Activated T-helper 2 cell treated with anti-CD3 and anti-CD28 coated beads, Interferon-gamma antibody, Interleukin-2, Interleukin-4, amounts not matched to agents 10 μg/mL and 5 μg/mL and 100 μg/mL, durations not matched to agents 14 hours and 24 hours and 36 hours (primary cell): ENCODE measurements around the gene RAP1GAP2. TPM values are rescaled to one million over a fixed set of nuclear protein-coding genes. Genes with fewer than 3 reads are reported as not detected.
"Not testable (repeated sequence)": the region's sequence is repeated elsewhere in the genome, so short reads cannot be mapped to it uniquely, and the experiment has no call there.

Experiments used
- DNase-seq: peaks from one replicate; pipeline ENCODE4 v3.0.0; 2021; ENCODE audit warnings: low spot score
- H3K27ac Mint-ChIP-seq: one replicate; pipeline ENCODE4 v1.8.0; 2021; ENCODE audit warnings: mixed read lengths
- H3K27me3 Mint-ChIP-seq: one replicate; pipeline ENCODE4 v1.8.0; 2021; ENCODE audit warnings: low read depth, mixed read lengths
- H3K36me3 Mint-ChIP-seq: one replicate; pipeline ENCODE4 v1.8.0; 2021; ENCODE audit warnings: low read depth, mixed read lengths
- H3K4me1 Mint-ChIP-seq: one replicate; pipeline ENCODE4 v1.8.0; 2021; ENCODE audit warnings: low read depth, mixed read lengths
- H3K4me3 Mint-ChIP-seq: one replicate; pipeline ENCODE4 v1.8.0; 2021; ENCODE audit warnings: low read depth, mild to moderate bottlenecking, moderate library complexity, mixed read lengths
- H3K9me3 Mint-ChIP-seq: one replicate; pipeline ENCODE4 v1.8.0; 2021; ENCODE audit warnings: mixed read lengths
- intact Hi-C: fragments of 100-400 bp; cut with micrococcal nuclease; formaldehyde crosslinking; loops from one replicate; pipeline ENCODE4 v1.15.1; 2023
- total RNA-seq: library from RNA; stranded (reverse); gene quantifications from 2 replicates; pipeline ENCODE4 v1.2.3, GENCODE V29; 2022

The RAP1GAP2 gene
- total RNA-seq, 1 donor from 2014 or later, result 0.46 TPM

DNA sequence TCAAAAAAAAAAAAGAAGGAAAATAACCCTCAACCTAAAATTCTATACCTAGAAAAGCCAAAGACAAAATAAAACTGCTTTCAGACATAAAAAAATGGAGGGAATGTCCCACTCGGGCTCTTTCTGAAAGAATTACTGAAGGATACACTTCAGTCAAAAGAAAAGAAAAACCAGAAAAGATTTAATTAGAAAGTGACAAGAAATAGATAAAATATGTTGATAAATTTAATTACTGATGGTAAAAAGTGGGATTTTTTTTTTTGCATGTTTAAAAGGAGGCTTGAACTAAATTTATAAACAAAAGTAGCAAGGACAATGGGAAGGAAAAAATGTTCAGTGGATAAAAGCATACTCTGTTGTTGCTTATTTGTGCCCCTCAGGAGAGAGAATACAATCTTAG, 178.1 kb downstream of the RAP1GAP2 start:
- no peaks in the 10 kb centered on the region for H3K4me1 Mint-ChIP-seq
- no peaks in the 10 kb centered on the region for H3K36me3 Mint-ChIP-seq
- H3K4me3 Mint-ChIP-seq, result no peak overlapping the region
- H3K9me3 Mint-ChIP-seq, result no peaks in the 10 kb centered on the region
- no peaks in the 10 kb centered on the region for H3K27me3 Mint-ChIP-seq
- intact Hi-C loops, result no loop called here
- no peak overlapping the region for H3K27ac Mint-ChIP-seq
- DNase-seq, result no peak

DNA sequence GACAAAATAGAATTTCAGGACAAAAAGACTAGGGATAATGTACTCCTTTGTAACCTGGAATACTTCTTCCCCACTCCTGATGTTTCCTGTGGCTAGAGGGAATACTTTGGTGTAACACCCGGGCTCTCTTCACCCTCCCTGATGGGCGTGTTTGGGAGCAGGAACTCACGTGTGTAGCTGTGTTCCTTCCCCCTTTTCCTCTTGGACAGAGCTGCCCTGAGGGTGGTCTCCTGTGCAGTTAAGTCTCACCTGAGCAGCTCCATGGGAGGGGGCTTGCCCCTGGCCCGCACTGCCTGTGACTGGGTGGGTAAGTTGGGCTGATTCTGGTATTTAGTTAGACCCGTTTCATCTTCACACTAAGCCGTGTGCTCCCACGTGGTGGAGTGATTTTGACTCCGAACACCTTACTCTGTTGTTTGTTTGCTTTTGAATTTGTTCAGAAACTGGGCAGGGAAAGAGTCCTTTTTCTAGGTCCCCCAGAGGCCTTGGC, 179.3 kb downstream of the RAP1GAP2 start:
- no peaks in the 10 kb centered on the region for H3K9me3 Mint-ChIP-seq
- H3K27me3 Mint-ChIP-seq, result no peaks in the 10 kb centered on the region
- no peak for DNase-seq
- no peak overlapping the region for H3K4me3 Mint-ChIP-seq
- H3K27ac Mint-ChIP-seq, result no peak overlapping the region
- no peaks in the 10 kb centered on the region for H3K36me3 Mint-ChIP-seq
- intact Hi-C loops, result no loop called here
- H3K4me1 Mint-ChIP-seq, result no peaks in the 10 kb centered on the region

DNA sequence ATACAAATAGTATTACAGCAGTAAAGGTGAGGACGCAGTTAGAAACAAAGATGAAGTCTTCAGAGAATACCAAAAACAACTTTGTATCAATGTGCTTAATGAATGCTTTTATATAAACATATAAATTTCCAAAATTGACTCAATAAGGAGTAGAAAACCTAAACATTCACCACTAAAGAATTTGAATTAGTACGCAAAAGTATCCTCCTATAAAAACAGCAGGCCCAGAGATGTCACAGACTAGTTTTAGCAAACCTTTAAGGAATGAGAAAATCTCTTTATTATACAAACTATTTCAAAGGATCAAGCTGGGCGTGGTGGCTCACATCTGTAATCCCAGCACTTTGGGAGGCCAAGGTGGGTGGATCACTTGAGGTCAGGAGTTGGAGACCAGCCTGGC, 180.9 kb downstream of the RAP1GAP2 start:
- H3K27me3 Mint-ChIP-seq, result no peaks in the 10 kb centered on the region

DNA sequence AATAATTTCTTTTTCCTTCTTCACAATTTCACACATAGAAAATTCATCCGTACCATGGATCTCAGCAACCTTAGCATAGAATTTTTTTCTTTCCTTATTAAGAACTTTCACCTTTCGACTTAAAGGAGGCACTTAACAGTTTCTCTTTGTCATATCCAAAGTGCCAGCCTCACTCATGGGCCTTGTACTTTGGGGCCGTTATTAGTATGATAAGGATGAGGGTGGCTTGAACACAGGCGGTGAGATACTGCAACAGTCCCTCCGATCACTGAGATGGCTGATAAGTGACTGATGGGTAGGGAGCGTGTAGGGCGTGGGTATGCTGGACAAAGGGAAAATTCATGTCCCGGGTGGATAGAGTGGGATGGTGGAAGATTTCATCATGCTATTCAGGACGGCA, 181.9 kb downstream of the RAP1GAP2 start:
- Mint-ChIP-seq H3K36me3 (peaks cover 3% of the 10 kb centered on the region), H3K4me3 (no peak overlapping the region), H3K9me3 (no peaks in the 10 kb centered on the region), H3K27ac (no peak overlapping the region), H3K27me3 (no peaks in the 10 kb centered on the region), H3K4me1 (no peaks in the 10 kb centered on the region)
- no peak for DNase-seq
- intact Hi-C loops, result no loop called here

More for the DNA sequence above, 180.9 kb downstream of the RAP1GAP2 start:
- intact Hi-C loops, result no loop called here
- no peaks in the 10 kb centered on the region for H3K36me3 Mint-ChIP-seq
- no peaks in the 10 kb centered on the region for H3K9me3 Mint-ChIP-seq
- H3K4me1 Mint-ChIP-seq, result no peaks in the 10 kb centered on the region
- H3K4me3 Mint-ChIP-seq, result no peak overlapping the region
- DNase-seq, result no peak
- no peak overlapping the region for H3K27ac Mint-ChIP-seq

DNA sequence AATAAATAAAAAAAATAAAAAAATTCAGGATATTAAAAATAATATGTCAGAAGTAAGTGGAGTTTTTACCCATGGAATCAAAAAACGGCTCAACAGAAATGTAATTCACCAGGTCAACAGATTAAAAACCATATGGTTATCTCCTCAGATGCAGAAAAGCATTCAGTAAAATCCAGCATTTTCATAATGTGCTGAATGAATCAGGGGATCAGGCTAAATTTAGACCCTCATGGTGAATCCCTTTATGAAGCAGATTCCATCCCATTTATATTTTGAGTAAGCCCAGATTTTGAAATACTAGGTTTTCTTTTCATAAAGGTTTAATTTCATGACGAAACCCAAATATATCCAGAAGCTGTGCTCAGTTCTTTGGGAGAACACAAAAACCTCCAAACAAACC, 182.8 kb downstream of the RAP1GAP2 start:
- no peak for DNase-seq
- H3K4me1 Mint-ChIP-seq, result no peaks in the 10 kb centered on the region
- no peaks in the 10 kb centered on the region for H3K9me3 Mint-ChIP-seq
- intact Hi-C loops, result no loop called here
- peaks cover 3% of the 10 kb centered on the region for H3K36me3 Mint-ChIP-seq
- no peak overlapping the region for H3K4me3 Mint-ChIP-seq
- no peaks in the 10 kb centered on the region for H3K27me3 Mint-ChIP-seq
- H3K27ac Mint-ChIP-seq, result no peak overlapping the region

DNA sequence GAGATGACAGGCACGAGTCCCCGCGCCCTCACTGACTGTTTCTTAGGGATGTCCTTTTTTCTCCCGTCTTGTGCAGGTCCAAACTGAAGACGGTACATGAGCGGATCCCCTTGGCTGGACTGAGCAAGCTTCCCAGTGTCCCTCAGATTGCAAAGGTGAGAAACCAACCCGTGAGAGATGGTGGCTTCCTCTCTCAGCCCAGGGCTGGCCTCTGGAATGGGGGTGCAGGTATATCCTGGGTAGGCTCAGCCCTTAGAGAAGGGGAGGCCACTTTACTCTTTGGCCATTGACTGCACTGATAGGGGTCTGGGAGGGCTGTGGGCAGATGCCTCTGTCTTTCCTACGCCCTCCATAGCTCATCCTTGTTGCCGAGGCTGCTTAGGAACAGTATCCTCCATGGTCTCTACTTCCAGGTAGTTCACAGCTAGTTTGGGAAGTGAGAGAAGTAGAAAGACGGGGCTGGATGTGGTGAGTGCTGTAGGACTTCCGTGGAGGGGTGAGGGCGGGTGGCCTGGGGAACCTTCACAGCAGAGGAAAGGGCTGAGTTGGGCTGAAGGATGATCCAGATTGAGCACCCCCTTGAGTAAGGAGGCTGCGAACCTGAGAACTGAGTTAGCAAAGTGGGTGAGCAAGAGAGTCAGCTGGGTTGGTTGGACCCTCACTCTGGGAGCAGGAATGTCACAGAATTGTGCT, 184.1 kb downstream of the RAP1GAP2 start:
- no peak for DNase-seq
- Mint-ChIP-seq H3K4me3 (no peak overlapping the region), H3K36me3 (peaks cover 3% of the 10 kb centered on the region), H3K9me3 (no peaks in the 10 kb centered on the region), H3K27ac (no peak overlapping the region), H3K27me3 (no peaks in the 10 kb centered on the region), H3K4me1 (no peaks in the 10 kb centered on the region)
- intact Hi-C loops, result no loop called here

DNA sequence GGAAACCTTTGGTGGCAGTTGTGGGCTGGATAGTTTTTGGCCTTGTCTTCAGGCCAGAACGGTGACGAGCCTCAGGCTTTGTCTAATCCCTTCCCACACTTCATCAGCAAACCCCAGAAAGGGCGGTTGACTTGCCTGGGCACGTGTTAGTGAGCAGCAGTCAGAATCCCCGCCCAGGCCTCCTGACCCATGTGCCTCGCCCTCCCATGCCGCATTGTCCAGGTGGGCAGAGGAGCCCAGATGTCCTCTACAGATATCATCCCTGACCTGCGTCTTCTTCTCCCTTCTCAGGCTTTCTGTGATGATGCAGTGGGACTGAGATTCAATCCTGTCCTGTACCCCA, 184.6 kb downstream of the RAP1GAP2 start:
- Mint-ChIP-seq H3K36me3 (peaks cover 3% of the 10 kb centered on the region), H3K27ac (no peak overlapping the region), H3K9me3 (no peaks in the 10 kb centered on the region), H3K4me1 (no peaks in the 10 kb centered on the region), H3K27me3 (no peaks in the 10 kb centered on the region), H3K4me3 (no peak overlapping the region)
- intact Hi-C loops, result no loop called here
- DNase-seq, result no peak

DNA sequence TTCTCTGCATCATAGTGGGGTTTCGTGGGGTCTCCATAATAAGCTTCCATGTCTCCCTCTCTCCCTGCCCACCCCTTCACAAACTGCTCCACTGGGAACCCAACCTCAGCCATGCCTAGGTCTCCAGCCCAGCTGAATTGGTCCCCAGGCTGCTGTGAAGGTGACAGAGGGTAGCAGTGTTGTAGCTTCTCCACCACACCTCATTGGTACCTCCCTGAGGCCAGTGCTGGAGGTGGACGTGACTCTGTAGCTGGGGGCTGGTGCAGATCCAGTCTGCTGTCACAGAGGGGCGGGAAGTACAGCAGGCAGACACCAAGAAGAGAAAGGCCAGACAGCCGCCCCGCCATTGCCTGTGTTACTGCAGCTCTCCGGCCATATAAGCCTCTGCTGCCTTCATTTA, 185.1 kb downstream of the RAP1GAP2 start:
- intact Hi-C loops, result no loop called here
- Mint-ChIP-seq H3K27me3 (no peaks in the 10 kb centered on the region), H3K9me3 (no peaks in the 10 kb centered on the region), H3K36me3 (peaks cover 3% of the 10 kb centered on the region), H3K27ac (no peak overlapping the region), H3K4me1 (no peaks in the 10 kb centered on the region), H3K4me3 (no peak overlapping the region)
- DNase-seq, result no peak

DNA sequence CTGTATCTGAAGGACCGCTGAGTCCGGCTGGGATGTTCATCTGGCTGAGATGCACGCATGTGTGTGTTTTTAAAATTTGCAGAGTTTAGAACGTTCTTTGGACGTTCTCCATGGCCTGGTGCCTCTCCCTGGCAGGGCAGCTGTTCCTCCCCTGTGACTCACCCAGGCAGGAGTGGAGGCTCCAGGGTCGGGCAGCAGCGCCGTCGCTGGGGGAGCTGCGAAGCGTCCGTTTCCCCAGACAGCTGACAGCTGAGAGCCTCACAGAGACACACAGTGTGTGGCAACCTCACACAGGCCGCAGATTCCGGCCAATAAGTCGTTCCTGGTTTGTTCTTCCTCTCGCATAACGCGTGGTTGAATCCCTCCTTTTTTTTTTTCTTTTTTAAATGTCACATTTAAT, 186.6 kb downstream of the RAP1GAP2 start:
- no peak overlapping the region for H3K4me3 Mint-ChIP-seq
- no peak for DNase-seq
- H3K27ac Mint-ChIP-seq, result no peak overlapping the region
- intact Hi-C loops, result no loop called here
- H3K4me1 Mint-ChIP-seq, result no peaks in the 10 kb centered on the region
- H3K36me3 Mint-ChIP-seq, result peaks cover 3% of the 10 kb centered on the region
- H3K9me3 Mint-ChIP-seq, result no peaks in the 10 kb centered on the region
- no peaks in the 10 kb centered on the region for H3K27me3 Mint-ChIP-seq

DNA sequence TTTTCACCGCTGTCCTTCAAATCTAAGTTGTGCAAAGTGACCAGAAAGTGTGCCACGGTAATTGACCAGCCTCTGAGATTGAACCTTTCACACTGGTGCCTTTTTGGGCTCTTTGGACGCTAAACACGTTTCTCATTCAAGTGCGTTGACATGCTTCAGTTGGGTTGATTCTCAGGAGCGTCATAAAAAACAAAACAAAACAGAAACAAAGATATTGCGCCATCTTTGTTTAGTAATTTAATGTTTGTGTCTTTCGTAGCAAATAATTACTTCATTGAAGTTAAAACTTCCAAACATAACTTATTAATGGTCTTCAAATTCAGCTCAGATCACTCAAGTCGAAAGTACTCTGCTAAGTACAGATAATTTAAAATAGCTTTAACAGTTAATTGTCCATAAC, 187.0 kb downstream of the RAP1GAP2 start:
- intact Hi-C loops, result no loop called here
- Mint-ChIP-seq H3K9me3 (no peaks in the 10 kb centered on the region), H3K27ac (no peak overlapping the region), H3K4me1 (no peaks in the 10 kb centered on the region), H3K36me3 (peaks cover 3% of the 10 kb centered on the region), H3K27me3 (no peaks in the 10 kb centered on the region), H3K4me3 (no peak overlapping the region)
- no peak for DNase-seq

DNA sequence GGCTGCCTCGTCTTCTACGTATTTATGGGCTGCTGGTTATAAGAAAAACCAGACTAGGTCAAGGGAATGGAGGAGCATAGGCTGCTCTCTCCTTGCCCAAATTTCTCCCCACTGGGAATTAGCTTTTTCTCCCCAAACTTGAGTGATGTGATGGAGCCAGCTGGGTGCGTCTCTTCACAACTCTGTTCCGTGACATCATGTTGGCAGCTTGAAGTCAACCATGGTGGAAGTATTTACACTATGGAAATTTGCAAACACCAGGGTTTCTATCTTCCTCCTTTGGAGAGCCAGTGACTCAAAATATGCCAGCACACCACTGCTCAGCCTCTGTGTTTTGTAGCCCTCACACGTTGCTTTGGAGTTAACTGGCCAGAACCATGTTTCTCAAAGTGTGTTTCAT, 189.1 kb downstream of the RAP1GAP2 start:
- Mint-ChIP-seq H3K4me1 (no peaks in the 10 kb centered on the region), H3K9me3 (no peaks in the 10 kb centered on the region), H3K36me3 (peaks cover 3% of the 10 kb centered on the region), H3K4me3 (no peak overlapping the region), H3K27me3 (no peaks in the 10 kb centered on the region), H3K27ac (no peak overlapping the region)
- intact Hi-C loops, result no loop called here
- DNase-seq, result no peak

DNA sequence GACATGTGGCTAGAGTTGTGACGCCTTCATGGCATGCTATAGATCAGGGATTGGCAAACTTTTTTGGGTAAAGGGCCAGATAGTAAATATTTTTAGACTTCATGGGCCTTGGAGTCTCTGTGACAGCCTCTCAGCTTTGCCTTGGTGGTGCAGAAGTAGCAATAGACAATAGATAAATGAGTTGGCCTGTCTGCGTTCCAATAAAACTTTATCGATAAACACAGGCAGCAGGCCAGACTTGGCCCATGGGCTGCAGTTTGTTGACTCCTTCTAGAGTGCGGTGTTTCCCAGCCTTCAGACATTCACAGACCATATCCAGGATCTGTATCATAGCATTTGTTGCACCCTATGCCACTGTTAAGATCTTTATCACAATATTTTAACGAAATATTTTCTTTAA, 190.7 kb downstream of the RAP1GAP2 start:
- Mint-ChIP-seq H3K4me3 (no peak overlapping the region), H3K27ac (no peak overlapping the region), H3K9me3 (no peaks in the 10 kb centered on the region), H3K36me3 (peaks cover 3% of the 10 kb centered on the region), H3K4me1 (no peaks in the 10 kb centered on the region), H3K27me3 (no peaks in the 10 kb centered on the region)
- intact Hi-C loops, result no loop called here
- no peak for DNase-seq

DNA sequence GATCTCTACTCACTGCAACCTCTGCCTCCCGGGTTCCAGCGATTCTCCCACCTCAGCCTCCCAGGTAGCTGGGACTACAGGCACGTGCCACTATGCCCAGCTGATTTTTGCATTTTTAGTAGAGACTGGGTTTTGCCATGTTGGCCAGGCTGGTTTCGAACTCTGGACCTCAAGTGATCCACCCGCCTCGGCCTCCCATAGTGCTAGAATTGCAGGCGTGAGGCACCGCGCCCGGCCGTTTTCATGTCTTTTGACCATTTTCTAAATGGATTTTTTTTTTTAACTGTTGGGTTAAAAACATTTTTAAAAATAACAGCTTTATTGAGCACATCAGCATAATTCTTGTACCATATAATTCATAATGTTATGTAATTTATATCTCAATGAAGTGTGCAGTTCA, 193.2 kb downstream of the RAP1GAP2 start:
- H3K36me3 Mint-ChIP-seq, H3K4me3 Mint-ChIP-seq, H3K4me1 Mint-ChIP-seq, DNase-seq, H3K9me3 Mint-ChIP-seq, intact Hi-C loops, H3K27ac Mint-ChIP-seq, H3K27me3 Mint-ChIP-seq: not testable (repeated sequence)

DNA sequence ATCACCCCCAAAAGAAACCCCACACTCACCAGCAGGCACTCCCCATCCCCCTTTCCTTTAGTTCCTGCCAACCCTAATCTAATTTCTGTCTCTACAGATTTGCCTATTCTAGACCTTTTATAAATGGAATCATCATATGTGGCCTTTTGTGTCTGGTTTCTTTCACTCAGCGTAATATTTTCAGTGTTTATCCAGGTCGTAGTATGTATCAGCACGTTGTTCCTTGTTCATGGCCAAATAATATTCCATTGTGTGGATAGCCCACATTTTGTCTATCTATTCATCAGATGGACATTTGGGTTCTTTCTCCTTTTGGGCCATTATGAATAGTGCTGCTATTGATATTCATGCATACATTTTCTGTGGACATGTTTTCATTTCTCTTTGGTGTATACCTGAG, 193.6 kb downstream of the RAP1GAP2 start:
- no peaks in the 10 kb centered on the region for H3K27me3 Mint-ChIP-seq
- H3K4me1 Mint-ChIP-seq, result no peaks in the 10 kb centered on the region
- no peak for DNase-seq
- no peaks in the 10 kb centered on the region for H3K9me3 Mint-ChIP-seq
- H3K27ac Mint-ChIP-seq, result no peak overlapping the region
- H3K4me3 Mint-ChIP-seq, result no peak overlapping the region
- intact Hi-C loops, result no loop called here
- no peaks in the 10 kb centered on the region for H3K36me3 Mint-ChIP-seq
